Activated effector memory CD4-positive, alpha-beta T cell treated with Interleukin-2 at 50 U/mL for 16 hours (primary cell): ENCODE results near the gene ANO4.

Experiments
- DNase-seq: peaks from one replicate; pipeline ENCODE4 v3.0.0-alpha.2; 2020

ANO4 gene

GRCh38 chr12:100794441-100795173 is at the start of gene ANO4:
Gene ANO4, plus strand, starts transcription at chr12:100794776. Its CDS starts 107,010 bp downstream, at chr12:100901786.
- no peak for DNase-seq

- no peak for DNase-seq
Observed at GRCh38 chr12:100745378-100746071, 49.1 kb upstream of the ANO4 start.

GRCh38 chr12:100752841-100753240 is 41.7 kb upstream of the ANO4 start:
- no peak for DNase-seq

- DNase-seq: no peak
Observed at GRCh38 chr12:100753837-100754236, 40.7 kb upstream of the ANO4 start.

GRCh38 chr12:100755186-100755585 is 39.4 kb upstream of the ANO4 start:
- DNase-seq: no peak

GRCh38 chr12:100758083-100758482 is 36.5 kb upstream of the ANO4 start:
- DNase-seq: no peak

GRCh38 chr12:100767371-100767770 is 27.2 kb upstream of the ANO4 start:
- DNase-seq: no peak

GRCh38 chr12:100767950-100768349 is 26.6 kb upstream of the ANO4 start:
- no peak for DNase-seq

GRCh38 chr12:100778967-100779590 is 15.5 kb upstream of the ANO4 start:
- DNase-seq: no peak

- no peak for DNase-seq
Observed at GRCh38 chr12:100789146-100789545, 5.4 kb upstream of the ANO4 start.

- no peak for DNase-seq
Observed at GRCh38 chr12:100789975-100790374, 4.6 kb upstream of the ANO4 start.

- no peak for DNase-seq
Observed at GRCh38 chr12:100790552-100790951, 4.0 kb upstream of the ANO4 start.

GRCh38 chr12:100793182-100793581 is 1.4 kb upstream of the ANO4 start:
- DNase-seq: no peak

- DNase-seq: no peak
Observed at GRCh38 chr12:100795174-100795799, 711 bp downstream of the ANO4 start.

- DNase-seq: no peak
Observed at GRCh38 chr12:100795800-100796179, 1.2 kb downstream of the ANO4 start.

- no peak for DNase-seq
Observed at GRCh38 chr12:100796621-100797020, 2.0 kb downstream of the ANO4 start.

- no peak for DNase-seq
Observed at GRCh38 chr12:100797246-100797645, 2.7 kb downstream of the ANO4 start.

GRCh38 chr12:100797786-100798185 is 3.2 kb downstream of the ANO4 start:
- no peak for DNase-seq

- DNase-seq: no peak
Observed at GRCh38 chr12:100798286-100799160, 3.9 kb downstream of the ANO4 start.

- DNase-seq: no peak
Observed at GRCh38 chr12:100799770-100800169, 5.2 kb downstream of the ANO4 start.

- DNase-seq: no peak
Observed at GRCh38 chr12:100800723-100801122, 6.1 kb downstream of the ANO4 start.

- no peak for DNase-seq
Observed at GRCh38 chr12:100801320-100801719, 6.7 kb downstream of the ANO4 start.

GRCh38 chr12:100808777-100809176 is 14.2 kb downstream of the ANO4 start:
- DNase-seq: no peak
